ENCODE data around the gene APOE.
"Not testable (repeated sequence)": the region's sequence is repeated elsewhere in the genome, so short reads cannot be mapped to it uniquely, and the experiment has no call there.

APOE gene

GRCh38 chr19:44905437-44906160 lies at the start of gene APOE:
Gene APOE (plus strand): TSS chr19:44905796. CDS start chr19:44906625, 829 bp downstream.
- no peak for DNase-seq

GRCh38 chr19:44856421-44857083 lies 49.0 kb upstream of the APOE start:
- DNase-seq: no peak

DNA sequence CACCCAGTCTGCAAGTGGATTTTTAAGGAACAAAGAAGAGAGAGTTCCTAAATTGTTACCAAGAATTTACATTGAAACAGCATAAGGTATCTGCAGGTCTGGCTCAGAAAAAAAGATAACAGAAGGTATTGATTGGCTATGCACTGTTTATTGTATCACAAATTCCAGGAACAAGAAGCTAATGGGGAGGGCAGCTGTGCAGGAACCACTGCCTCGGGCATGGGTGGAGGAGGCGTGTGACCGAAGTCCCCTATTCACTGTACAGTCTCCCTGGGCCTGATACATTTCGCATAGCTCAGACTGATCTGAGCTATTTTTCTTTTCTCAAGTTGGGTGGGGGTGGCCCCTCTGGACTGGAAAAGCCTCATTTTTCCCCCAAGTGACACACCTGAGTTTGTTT lies 47.8 kb upstream of the APOE start:
- no peak for DNase-seq

- not testable (repeated sequence) for DNase-seq
These were observed 44.0 kb upstream of the APOE start for GRCh38 chr19:44861576-44861975.

GRCh38 chr19:44863990-44864389 lies 41.6 kb upstream of the APOE start:
- DNase-seq: no peak

GRCh38 chr19:44865196-44865767 lies 40.3 kb upstream of the APOE start:
- DNase-seq: no peak

- no peak for DNase-seq
These were observed 38.9 kb upstream of the APOE start for GRCh38 chr19:44866664-44867063.

- DNase-seq: no peak
These were observed 38.0 kb upstream of the APOE start for GRCh38 chr19:44867578-44867977.

DNA sequence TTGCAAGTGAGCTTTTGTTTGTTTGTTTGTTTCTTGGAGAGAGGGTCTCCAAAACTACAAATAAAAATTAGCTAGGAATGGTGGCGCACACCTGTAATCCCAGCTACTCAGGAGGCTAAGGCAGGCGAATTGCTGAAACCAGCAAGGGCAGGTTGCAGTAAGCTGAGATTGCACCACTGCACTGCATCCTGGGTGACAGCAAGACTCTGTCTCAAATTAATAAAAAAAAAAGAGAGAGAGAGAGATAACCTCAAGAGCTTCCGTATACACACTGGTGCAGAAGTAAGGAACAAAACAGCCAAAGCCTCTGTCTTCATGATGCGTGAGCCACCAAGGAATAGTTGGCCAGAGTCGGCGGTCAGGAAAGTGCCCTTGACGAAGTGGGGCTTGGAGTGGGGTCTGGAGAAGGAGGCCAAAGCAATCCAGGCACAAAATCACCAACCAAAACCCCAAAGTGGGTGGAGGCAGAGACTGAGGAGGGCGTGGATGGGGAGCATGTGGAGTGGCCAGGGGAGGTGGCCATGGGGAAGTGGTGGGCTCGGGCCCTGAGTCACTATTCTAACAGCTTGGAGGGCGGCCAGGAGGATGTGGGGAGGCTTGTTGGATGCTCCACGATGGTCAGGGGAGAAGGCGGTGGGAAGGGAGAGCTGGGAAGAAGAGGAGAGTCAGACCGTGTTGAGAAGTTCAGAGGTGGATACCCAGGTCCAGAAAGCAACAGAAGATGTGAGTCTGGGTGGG lies 35.7 kb upstream of the APOE start:
- peak in 1 of 2 donors; percentile 36 for DNase-seq

DNA sequence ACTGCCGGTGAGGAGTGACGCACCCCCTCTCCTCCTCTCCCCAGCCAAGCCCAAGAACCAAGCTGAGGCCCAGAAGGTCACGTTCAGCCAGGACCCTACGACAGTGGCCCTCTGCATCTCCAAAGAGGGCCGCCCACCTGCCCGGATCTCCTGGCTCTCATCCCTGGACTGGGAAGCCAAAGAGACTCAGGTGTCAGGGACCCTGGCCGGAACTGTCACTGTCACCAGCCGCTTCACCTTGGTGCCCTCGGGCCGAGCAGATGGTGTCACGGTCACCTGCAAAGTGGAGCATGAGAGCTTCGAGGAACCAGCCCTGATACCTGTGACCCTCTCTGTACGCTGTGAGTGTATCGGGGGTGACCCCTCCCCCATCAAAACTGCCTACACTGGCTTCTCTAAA lies 33.8 kb upstream of the APOE start:
- no peak for DNase-seq

DNA sequence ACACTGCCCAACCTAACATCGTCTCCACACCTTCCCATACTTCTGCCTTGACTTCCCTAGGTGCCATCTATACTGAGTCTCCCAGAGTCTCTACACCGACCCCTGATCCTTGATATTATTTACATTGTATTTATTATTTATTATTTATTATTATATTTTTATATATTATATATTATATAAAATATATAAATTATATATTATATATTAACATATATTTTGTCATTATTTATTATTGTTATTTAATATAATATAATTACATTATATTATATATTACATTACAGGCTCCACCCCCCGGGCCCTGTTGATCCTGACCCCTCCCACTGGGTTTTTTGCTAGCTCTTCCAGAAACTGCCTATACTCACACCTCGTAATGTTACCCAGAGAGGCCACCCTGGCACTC lies 32.9 kb upstream of the APOE start:
- no peak for DNase-seq

DNA sequence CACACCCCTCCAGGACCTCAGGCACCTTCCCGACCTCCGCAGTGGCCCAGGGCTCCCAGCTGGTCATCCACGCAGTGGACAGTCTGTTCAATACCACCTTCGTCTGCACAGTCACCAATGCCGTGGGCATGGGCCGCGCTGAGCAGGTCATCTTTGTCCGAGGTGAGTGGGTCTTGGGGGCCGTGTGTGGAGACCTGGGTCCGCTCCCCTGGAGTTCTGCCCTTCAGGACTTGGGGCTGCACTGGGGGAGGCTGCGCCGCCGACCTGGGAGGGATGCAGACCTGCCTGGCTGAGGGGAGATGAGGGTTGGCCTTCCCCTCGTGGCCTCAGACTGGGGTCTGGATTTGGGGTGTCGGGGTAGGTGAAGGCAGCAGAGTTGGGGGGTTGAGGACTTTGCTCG lies 31.3 kb upstream of the APOE start:
- no peak for DNase-seq

DNA sequence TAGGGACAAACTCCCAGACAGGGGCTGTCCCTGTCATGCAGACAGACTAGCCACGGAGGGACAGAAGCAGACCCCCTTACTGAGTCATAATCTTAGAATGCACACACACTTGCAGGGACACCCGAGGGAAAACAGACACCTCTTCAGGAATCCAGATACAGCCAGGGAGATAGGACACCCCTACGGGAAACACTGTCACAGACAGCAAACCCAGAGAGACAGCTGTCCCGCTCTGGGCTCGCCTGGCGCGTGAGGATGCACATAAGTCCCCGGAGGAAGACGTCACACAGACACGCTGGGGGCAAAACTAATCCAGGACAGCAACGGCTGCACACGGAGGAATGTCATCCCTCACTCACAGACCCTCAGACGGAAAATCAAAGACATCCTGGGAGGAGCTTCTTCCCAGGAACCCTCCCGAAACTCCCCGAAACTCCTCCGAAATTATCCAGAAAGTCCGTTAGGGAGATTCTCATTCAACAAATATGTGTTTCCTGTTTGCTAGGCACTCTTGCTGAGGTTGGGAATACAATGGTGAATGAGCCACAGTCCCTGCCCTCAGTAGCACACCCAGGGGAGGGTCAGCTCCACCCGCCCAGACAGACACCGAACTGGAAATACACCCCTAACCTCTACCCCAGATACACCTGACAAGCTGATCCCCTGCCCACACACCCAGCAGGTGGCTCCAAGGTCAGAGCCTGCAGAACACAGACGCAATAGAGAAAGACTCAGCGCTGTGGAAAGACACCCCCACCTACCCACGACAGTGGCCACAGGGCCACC lies 29.7 kb upstream of the APOE start:
- no peak for DNase-seq

GRCh38 chr19:44876930-44877535 lies 28.6 kb upstream of the APOE start:
- no peak for DNase-seq

DNA sequence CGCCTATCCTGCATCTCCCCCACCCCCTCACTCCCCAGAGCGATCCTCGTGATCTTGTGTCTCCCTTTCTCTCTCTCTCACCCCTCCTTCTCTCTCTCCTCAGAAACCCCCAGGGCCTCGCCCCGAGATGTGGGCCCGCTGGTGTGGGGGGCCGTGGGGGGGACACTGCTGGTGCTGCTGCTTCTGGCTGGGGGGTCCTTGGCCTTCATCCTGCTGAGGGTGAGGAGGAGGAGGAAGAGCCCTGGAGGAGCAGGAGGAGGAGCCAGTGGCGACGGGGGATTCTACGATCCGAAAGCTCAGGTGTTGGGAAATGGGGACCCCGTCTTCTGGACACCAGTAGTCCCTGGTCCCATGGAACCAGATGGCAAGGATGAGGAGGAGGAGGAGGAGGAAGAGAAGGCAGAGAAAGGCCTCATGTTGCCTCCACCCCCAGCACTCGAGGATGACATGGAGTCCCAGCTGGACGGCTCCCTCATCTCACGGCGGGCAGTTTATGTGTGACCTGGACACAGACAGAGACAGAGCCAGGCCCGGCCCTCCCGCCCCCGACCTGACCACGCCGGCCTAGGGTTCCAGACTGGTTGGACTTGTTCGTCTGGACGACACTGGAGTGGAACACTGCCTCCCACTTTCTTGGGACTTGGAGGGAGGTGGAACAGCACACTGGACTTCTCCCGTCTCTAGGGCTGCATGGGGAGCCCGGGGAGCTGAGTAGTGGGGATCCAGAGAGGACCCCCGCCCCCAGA lies 27.3 kb upstream of the APOE start:
- no peak for DNase-seq

DNA sequence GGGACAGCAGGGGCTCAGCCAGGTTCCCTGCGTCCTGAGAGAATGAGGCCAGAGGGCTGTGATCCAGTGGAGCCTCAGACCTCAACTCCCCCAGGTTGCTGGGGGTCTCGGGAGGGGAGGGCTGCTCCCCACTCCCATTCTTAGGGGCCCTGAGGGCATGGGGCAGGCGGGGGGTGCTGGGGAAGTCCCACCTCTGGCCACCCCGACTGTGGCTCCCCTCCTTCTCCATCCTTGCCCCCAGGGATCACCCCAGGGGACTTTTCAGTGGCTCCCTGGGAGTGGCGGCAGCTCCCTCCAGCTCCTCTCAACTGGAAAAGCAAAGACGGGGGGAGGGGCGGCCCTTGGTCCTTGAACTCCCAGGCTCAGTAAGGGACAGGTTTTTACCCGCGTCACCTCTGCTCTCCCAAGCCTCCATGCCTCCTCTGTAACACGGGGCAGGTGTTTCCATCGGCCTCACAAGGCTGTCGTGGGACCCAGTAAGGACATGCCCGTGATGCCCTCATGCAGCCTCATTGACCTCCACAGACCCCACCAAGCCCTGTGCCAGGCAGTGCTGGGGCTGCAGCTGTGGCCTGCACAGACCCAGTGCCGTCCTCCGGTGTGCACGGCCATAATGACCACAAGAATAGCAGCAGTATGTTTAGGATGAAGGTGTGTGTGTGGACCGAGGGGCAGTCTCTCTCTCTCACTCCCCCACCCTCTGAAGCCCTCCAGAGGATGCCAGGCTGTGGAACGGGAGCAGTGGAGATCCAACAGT lies 26.1 kb upstream of the APOE start:
- no peak for DNase-seq

GRCh38 chr19:44882063-44882462 lies 23.5 kb upstream of the APOE start:
- DNase-seq: no peak

DNA sequence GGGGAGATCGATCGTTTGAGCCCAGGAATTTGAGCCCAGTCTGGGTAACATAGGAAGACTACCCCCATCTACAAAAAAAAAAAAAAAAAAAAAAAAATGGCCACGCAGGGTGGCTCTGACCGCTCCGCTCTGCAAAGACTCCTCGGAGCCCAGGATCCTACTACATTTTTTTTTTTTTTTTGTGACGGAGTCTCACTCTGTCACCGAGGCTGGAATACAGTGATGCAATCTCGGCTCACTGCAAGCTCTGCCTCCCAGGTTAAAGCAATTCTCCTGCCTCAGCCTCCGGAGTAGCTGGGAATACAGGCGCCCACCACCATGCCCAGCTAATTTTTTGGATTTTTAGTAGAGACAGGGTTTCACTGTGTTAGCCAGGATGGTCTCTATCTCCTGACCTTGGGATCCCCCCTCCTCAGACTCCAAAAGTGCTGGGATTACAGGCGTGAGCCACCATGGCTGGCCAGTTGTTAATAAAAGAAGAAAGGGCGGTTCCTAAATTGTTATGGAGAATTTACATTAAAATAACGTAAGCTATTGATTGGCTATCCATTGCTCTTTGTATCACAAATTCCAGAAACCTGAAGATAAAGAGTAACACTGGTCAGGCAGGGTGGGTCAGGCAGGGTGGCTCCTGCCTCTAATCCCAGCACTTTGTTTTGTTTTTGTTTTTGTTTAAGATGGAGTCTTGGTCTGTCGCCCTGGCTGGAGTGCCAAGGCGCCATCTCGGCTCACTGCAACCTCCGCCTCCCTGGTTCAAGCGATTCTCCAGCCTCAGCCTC lies 22.8 kb upstream of the APOE start:
- not testable (repeated sequence) for DNase-seq

- no peak for DNase-seq
These were observed 21.7 kb upstream of the APOE start for GRCh38 chr19:44883922-44884321.

- DNase-seq: no peak
These were observed 21.0 kb upstream of the APOE start for GRCh38 chr19:44884566-44884965.

All from CD4-positive, alpha-beta T cell treated with Interferon alpha-2 for 1 hour (primary cell).